Measurements from ENCODE around the gene TBC1D21. TPM values are rescaled to one million over a fixed set of nuclear protein-coding genes. Genes with fewer than 3 reads are reported as not detected.
"Not testable (repeated sequence)": the region's sequence is repeated elsewhere in the genome, so short reads cannot be mapped to it uniquely, and the experiment has no call there.

Gene TBC1D21
- polyA plus RNA-seq, 12 donors = not detected

DNA sequence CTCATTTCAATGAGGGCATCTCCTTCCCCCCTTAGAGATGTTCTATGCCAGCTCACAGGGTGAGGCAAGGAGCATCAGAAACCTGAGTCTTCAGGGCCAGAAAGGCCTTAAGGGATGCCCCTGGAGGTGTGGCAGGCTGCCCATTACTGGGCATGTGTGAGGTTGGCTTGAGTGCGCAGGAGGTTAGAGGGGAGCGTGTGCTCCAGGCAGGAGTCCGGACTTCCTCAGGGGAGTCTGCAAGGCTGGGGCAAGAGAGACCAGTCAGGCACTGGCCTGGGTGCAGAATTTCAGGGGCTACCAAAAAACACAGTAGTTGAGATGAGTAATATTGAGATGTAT lies 54.8 kb downstream of the TBC1D21 start:
- DNase-seq = no peak

DNA sequence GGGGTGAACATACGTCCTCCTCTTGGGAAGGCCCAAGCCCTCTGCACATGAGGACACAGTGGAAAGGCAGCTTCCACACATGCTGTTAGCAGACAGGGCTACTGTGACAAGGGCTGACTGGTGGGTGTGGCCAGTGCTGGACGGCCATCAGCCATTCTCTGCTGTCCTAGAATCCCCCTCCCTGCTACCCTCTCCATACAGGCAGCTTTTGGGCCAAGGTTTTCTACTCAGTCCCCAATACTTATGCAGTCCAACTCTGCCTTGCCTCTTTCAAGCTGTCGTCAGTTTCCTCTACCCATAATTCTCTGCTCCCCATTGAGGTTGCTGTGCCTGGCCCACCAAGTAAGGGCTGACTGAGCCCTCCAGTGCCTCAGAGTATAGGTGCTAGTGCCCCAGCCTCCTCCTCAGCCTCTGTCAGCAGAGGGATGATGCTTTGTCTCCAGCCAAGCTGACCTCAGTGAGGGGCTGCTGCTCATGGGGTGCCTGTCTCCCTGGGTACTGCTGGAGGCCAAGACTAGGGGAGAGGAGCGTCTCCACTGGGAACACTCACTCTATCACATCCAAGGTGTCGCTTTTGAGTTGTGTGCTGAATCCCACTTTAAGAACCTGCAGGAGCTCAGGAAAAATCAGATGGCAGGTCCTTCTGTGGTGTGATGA lies 55.7 kb downstream of the TBC1D21 start:
- no peak for DNase-seq

DNA sequence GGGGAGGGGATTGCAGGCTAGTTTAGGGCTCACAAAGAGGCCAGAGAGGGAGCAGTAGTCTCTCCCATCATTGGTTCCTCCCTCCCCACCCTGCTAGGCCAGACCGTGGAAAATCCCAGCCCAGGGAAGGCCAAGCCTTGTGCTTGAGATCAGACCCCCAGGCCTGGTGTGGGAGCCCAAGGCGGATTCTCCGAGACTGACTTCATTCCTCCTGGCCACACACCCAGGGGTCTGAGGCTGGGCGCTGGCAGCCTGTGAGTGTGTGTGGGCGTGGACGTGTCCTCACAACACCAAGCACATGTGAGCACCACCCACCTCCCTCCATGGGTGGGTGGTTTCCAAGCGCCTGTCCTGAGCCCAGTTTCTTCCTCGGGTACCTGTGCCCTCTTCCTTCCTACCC lies 57.0 kb downstream of the TBC1D21 start:
- no peak for DNase-seq

DNA sequence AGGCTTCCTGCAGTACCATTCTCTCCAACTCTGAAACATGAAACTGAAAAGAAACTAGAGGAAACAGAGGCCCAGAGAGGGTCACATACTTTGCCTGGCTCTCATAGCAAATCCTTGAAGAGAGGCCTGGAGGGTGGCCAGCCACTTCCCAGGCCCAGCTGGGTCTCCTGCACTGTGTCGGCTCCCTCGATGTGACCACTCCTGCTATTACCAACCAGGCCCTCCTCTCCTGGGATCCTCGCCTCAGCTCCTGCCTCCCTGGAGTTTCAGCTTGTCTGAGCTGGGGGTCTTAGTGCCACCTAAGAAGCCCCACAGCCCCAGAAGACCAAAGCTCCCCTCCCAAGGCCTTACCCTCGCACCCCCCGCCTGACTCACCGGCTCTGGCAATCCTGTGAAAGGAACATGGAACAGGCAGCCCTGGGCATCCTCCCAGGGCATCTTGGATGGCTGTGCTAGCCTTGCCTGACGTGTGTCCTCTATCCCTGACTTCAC lies 57.5 kb downstream of the TBC1D21 start:
- no peak for DNase-seq

DNA sequence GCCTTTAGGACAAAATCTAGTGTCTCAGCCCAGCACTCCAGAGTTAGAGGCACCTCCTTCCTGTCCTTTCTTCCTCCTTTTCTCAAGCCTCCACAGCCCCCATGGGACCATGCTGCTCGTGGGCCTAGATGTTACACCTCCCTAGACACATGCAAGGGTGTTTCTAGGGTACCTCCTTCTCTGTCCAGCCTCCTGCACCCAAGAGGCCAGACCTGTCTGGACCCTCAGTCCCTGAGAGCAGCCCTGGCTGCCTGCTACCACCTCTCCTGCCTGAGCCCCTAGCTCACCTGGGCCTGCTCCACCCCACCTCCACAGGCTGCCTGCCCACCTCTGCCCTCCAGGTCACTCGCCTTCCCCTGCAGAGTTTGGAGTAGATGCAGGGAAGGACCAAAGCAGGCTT lies 58.1 kb downstream of the TBC1D21 start:
- no peak for DNase-seq

DNA sequence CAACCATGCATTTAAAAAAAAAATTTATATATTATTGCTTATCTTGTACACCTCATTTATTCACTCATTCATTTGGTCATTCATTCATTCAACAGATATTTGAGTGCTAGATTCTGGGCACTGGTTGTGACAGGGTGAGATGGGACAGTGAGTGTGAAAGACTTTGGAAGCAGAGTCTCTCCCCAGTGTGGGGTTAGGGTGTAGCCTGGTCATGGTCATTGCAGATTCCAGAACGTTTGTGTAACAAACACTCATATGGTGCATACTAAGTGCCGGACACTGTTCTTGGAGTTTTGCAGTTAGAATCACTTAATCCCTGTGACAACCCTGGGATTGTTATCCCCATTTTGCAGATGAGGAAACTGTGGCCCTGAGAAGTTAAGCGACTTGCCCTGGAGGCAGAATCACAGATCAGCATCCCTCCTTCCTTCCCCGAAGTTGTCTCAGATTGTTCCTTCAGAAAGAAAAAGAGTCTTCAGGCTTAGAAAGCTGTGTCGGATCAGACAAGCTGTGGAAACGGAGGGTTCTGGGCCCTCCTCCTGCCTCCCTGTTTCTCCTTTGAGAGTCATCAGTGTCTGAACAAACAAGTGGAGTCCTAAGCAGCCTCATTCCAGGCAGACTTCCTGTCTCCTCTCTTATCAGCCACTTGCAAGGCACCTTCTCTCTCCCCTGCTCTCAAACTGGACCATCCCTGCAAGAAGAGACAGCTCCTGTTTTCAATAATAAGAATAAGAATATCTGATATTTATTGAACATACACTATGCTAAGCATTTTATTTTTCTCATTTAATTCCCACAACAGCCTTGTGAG lies 59.2 kb downstream of the TBC1D21 start:
- no peak for DNase-seq

DNA sequence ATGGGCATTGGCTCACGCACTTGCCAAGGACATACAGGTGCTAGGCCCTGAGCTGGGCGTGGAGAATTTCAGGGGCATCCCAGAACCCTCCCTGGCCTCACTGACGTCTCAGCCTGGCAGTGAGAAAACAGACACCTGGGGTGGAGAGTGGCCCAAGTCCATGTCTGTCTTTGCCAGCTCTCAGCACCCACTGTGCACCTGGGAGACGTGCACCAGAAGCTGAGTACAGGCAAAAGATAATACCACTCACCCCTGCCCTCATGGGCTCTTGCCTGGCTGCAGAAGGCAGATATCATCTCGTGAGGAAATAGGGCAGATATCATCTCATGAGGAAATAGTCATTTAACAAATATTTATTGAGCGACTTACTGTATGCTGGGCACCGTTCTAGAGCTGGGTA lies 60.9 kb downstream of the TBC1D21 start:
- no peak for DNase-seq

DNA sequence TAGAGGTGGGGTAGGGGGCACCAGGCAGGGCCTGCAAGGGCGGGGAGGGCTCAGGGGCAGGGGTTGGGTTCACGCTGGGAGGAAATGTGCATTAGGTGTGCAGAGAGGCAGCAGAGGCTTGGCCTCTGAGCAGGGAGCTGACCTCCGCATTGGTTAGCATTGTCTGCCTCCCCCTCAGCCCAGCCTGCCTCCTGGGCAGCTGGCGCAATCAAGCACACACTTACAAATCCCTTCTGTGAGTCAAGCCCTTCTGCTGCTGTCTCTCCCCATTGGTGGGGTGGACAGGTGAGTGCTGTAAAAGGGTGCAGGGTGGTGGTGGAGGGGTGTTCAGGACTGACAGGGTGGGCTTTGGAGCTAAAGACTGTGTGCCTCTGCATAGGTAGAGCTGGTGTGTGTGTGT lies 62.2 kb downstream of the TBC1D21 start:
- no peak for DNase-seq

DNA sequence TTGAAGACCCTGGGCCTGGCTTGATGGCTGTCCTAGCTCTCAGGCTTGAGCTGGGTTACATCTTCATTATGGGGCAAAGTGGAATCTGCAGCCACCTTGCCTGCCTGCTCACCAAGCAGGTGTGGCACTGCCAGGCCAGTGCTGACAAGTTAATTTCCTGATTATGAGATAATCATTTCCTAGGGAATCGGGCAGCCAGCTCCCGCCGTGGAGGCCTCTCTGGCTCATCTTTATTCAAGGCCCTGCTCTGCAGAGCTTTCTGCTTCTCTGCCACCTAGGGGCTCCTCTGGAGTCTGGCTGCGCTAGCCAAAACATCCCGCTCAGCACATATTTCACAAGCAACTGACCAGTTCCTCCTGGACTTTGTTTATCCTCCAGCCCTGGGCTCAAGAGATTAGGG lies 62.8 kb downstream of the TBC1D21 start:
- no peak for DNase-seq

DNA sequence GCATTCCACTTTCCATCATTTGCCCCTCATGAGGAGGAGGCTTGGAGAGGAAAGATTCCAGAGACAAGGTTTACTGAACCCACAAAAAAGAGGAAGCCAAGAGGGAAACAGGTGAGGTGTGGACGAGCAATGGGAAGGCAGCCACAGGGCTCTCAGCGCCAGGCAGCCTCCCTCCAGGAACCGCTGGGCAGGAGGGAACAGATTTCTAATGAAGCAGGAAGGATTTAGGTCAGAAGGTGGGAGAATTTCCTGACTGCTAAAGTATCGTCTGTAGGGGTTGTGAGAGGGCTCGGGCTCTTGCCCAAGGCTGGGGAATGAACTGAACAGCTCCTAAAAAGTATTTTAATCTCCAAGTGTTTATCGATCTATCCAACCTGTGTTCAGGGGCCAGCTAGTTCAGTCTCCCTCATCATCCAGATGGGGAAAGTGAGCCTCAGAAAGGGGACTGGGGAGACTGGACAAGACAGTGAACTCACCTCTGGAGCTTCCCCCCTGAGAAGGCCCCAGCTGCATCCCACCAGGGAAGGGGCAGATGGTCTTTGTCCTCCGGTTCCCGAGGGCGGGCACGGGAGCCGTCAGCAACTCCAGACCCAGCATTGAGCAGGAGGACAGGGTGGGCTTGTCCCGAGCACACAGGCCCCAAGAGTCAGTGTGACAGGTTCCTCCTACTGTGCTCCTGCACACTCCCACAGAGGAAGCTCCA lies 63.4 kb downstream of the TBC1D21 start:
- no peak for DNase-seq

DNA sequence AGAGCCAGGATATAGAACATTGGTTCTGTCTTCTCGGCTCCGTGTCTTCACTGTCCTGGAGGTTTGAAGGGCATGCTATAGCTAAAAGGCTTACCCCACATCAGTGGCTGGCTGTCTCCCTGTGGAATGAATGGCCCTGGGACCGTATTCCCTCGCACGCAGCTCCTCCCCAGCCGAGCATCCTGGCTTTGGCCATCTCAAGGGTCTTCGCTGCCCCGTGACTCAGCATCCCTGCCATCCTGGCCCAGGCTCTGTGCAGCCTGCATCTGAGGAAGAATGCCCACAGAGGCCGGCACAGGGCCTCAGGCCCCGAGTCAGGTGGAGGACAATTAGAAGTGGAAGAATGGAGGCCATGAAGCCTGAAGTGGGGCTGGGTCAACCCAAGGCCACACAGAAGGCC lies 63.9 kb downstream of the TBC1D21 start:
- DNase-seq = no peak

DNA sequence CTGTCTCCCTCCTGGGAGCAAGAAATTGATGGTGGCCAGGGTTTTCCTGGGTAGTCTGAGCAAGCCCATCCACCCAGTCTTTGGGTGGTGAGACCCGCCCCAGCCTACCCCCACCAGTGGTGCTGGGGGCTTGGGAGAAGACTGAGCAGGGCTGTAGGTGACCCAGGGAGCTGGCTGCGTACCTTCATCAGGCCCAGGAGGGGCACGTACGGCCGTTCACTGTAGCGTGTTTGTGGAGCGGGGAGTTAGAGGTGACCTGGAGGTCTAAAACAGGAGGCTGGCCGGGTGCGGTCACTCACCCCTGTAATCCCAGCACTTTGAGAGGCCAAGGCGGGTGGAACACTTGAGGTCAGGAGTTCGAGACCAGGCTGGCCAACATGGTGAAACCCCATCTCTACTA lies 64.4 kb downstream of the TBC1D21 start:
- DNase-seq = no peak

DNA sequence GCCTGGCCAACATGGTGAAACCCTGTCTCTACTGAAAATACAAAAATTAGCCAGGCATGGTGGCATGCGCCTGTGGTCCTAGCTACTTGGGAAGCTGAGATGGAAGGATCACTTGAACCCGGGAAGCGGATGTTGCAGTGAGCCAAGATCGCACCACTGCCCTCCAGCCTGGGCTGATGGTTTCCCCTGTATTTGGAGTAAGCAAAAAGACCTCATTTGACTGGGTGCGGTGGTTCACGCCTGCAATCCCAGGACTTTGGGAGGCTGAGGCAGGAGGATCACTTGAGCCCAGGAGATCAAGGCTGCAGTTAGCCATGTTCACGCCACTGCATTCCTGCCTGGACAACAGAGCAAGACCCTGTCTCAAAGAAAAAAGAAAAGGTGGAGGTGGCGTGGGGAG lies 65.2 kb downstream of the TBC1D21 start:
- not testable (repeated sequence) for DNase-seq

Other genes with a start within 250 kb of the TBC1D21 start
- gene NPTN, start 240.2 kb upstream of the TBC1D21 start, polyA plus RNA-seq (ENCODE audit: insufficient read length in 12 of 12) = 100 to 1,000 TPM in 1 of 12 donors, 10 to 100 TPM in 10, not detected in 1; 71.4 to 115 (median 88.4) TPM
- 100 to 1,000 TPM in 11 of 12 donors, not detected in 1; 103 to 157 (median 128) TPM for gene CD276, start 189.2 kb upstream of the TBC1D21 start, polyA plus RNA-seq (ENCODE audit: insufficient read length in 12 of 12)
- gene INSYN1, start 120.2 kb upstream of the TBC1D21 start, polyA plus RNA-seq (ENCODE audit: insufficient read length in 12 of 12) = 10 to 100 TPM in 2 of 12 donors, 1 to 10 TPM in 9, not detected in 1; 1.9 to 15.8 (median 4.4) TPM
- 10 to 100 TPM in 11 of 12 donors, not detected in 1; 23.7 to 68.2 (median 28.4) TPM for gene LOXL1, start 52.9 kb downstream of the TBC1D21 start, polyA plus RNA-seq (ENCODE audit: insufficient read length in 12 of 12)
- 10 to 100 TPM in 11 of 12 donors, not detected in 1; 15.4 to 46.2 (median 27.4) TPM for gene STOML1, start 118.7 kb downstream of the TBC1D21 start, polyA plus RNA-seq (ENCODE audit: insufficient read length in 12 of 12)
- gene PML, start 121.2 kb downstream of the TBC1D21 start, polyA plus RNA-seq (ENCODE audit: insufficient read length in 12 of 12) = 10 to 100 TPM in 11 of 12 donors, not detected in 1; 20.1 to 42.4 (median 28.7) TPM
- under 1 TPM in 9 of 12 donors, not detected in 3; 0.08 to 0.68 (median 0.37) TPM for gene GOLGA6A, start 209.0 kb downstream of the TBC1D21 start, polyA plus RNA-seq (ENCODE audit: insufficient read length in 12 of 12)